GM12878 (cell line): ENCODE results near the gene MBD3. TPM values are rescaled to one million over a fixed set of nuclear protein-coding genes. Genes with fewer than 3 reads are reported as not detected.

ENCODE experiments used
- ATAC-seq: fragments of 200-7000 bp; cut with Tn5 transposase; 3 replicates; pipeline ENCODE4 v1.9.1; 2020; ENCODE audit warnings: mild to moderate bottlenecking, moderate library complexity
- BruUV-seq: library from RNA; stranded (reverse); fragments of 400-500 nt; replicated peaks from 2 replicates; lab custom pipeline; 2021; lab: Mats Ljungman, UMichigan
- CTCF ChIA-PET: fragments of 300-600 bp; sonication (Branson Sonifier 250); formaldehyde crosslinking; extraction: SDS; loops from one replicate; lab custom pipeline; 2021; ENCODE audit warnings: inconsistent platforms; lab: Yijun Ruan, JAX
- POLR2A ChIA-PET: fragments of 350-600 bp; formaldehyde crosslinking; extraction: SDS; loops from one replicate; lab custom pipeline; 2021; ENCODE audit warnings: inconsistent platforms; lab: Charles Lee
- RAD21 ChIA-PET: fragments of 300-600 bp; sonication (Branson Sonifier 250); formaldehyde crosslinking; loops from one replicate; lab custom pipeline; 2023; ENCODE audit warnings: antibody characterized with exemption; ENCODE audit not compliant: unreplicated experiment; lab: Charles Lee
- SMC1A ChIA-PET: fragments of 300-600 bp; sonication (Branson Sonifier 250); formaldehyde crosslinking; loops from one replicate; lab custom pipeline; 2023; ENCODE audit not compliant: unreplicated experiment, uncharacterized antibody; lab: Charles Lee
- DNase-seq: peaks from one replicate; pipeline ENCODE4 v3.0.0-alpha.2; 2011; ENCODE audit warnings: low read depth, low spot score
- FAIRE-seq: peaks from 3 replicates; lab custom pipeline; 2011; peaks lifted over from hg19 to GRCh38; lab: Jason Lieb, UNC
- H2AFZ ChIP-seq: 2 replicates; pipeline ENCODE4 v1.6.0; 2011; ENCODE audit warnings: low read depth, low read length, control low read depth; ENCODE audit not compliant: control insufficient read depth
- H3K27ac ChIP-seq: 2 replicates; pipeline ENCODE4 v1.5.1; 2011; ENCODE audit warnings: control low read depth; ENCODE audit not compliant: control insufficient read depth, insufficient read depth
- H3K27me3 ChIP-seq, 2 experiments: replicated peaks in 1 of 2; 2 replicates each; pipeline versions ENCODE4 v1.6.0 to v1.6.1; 2011; ENCODE audit warnings: low read length in 1 of 2; ENCODE audit not compliant: control insufficient read depth in 2 of 2, insufficient read depth in 2 of 2
- H3K36me3 ChIP-seq, 2 experiments: 2 replicates each; pipeline ENCODE4 v1.5.1; 2011; ENCODE audit warnings: low read length in 1 of 2; ENCODE audit not compliant: control insufficient read depth in 2 of 2, insufficient read depth in 2 of 2
- H3K4me1 ChIP-seq: 2 replicates; pipeline ENCODE4 v1.6.1; 2011; ENCODE audit warnings: mild to moderate bottlenecking, low read length, moderate library complexity, mixed read lengths; ENCODE audit not compliant: control insufficient read depth, insufficient read depth
- H3K4me2 ChIP-seq: 2 replicates; pipeline ENCODE4 v1.6.0; 2011; ENCODE audit warnings: control low read depth; ENCODE audit not compliant: control insufficient read depth, insufficient read depth
- H3K4me3 ChIP-seq: fragments of 200-600 bp; sonication (generic); 2 replicates; pipeline ENCODE4 v1.5.1; 2016
- H3K79me2 ChIP-seq: 2 replicates; pipeline ENCODE4 v1.6.0; 2011; ENCODE audit warnings: low read length; ENCODE audit not compliant: control insufficient read depth, insufficient read depth
- H3K9ac ChIP-seq: 2 replicates; pipeline ENCODE4 v1.8.0; 2011; ENCODE audit warnings: low read length, control low read depth, mixed read lengths; ENCODE audit not compliant: control insufficient read depth, insufficient read depth
- H3K9me3 ChIP-seq: replicated peaks from 3 replicates; pipeline ENCODE4 v1.5.1; 2011; ENCODE audit warnings: mild to moderate bottlenecking, low read length; ENCODE audit not compliant: control insufficient read depth, insufficient read depth
- H4K20me1 ChIP-seq: 2 replicates; pipeline ENCODE4 v1.6.0; 2011; ENCODE audit not compliant: control insufficient read depth, insufficient read depth
- BMI1 ChIP-seq: fragments of 450-650 bp; IDR thresholded peaks from 2 replicates; pipeline ENCODE4 v1.6.1; 2016; ENCODE audit warnings: mild to moderate bottlenecking, moderate library complexity, borderline replicate concordance
- BRCA1 ChIP-seq: IDR thresholded peaks from 2 replicates; pipeline ENCODE4 v1.6.1; 2011; ENCODE audit warnings: low read depth, low read length, improper control_type of control experiment
- CREB1 ChIP-seq: IDR thresholded peaks from 2 replicates; pipeline ENCODE4 v1.6.1; 2012; ENCODE audit warnings: low read depth, mild to moderate bottlenecking, inconsistent platforms
- FOS ChIP-seq: IDR thresholded peaks from 3 replicates; pipeline ENCODE4 v1.6.1; 2011; ENCODE audit warnings: borderline replicate concordance; ENCODE audit not compliant: insufficient read length; ENCODE audit errors: extremely low read depth
- JUND ChIP-seq: IDR thresholded peaks from 2 replicates; pipeline ENCODE4 v1.6.1; 2012; ENCODE audit warnings: low read depth, mild to moderate bottlenecking, low read length, improper control_type of control experiment, moderate library complexity
- NR2C2 ChIP-seq: IDR thresholded peaks from 2 replicates; pipeline ENCODE4 v1.6.1; 2011; ENCODE audit warnings: borderline replicate concordance, low read depth; ENCODE audit not compliant: control insufficient read depth, insufficient read length
- NR2F1 ChIP-seq: fragments of 450-650 bp; conservative IDR thresholded peaks from 2 replicates; pipeline ENCODE4 v1.6.1; 2017; ENCODE audit warnings: mild to moderate bottlenecking
- SMAD1 ChIP-seq: fragments of 450-650 bp; IDR thresholded peaks from 2 replicates; pipeline ENCODE4 v1.6.1; 2018; ENCODE audit warnings: mild to moderate bottlenecking, low read depth; ENCODE audit not compliant: partially characterized antibody
- WRNIP1 ChIP-seq: IDR thresholded peaks from 2 replicates; pipeline ENCODE4 v1.6.1; 2011; ENCODE audit warnings: low read depth, low read length, improper control_type of control experiment, borderline replicate concordance
- ZNF24 ChIP-seq: fragments of 450-650 bp; IDR thresholded peaks from 2 replicates; pipeline ENCODE4 v1.6.1; 2017; ENCODE audit warnings: antibody characterized with exemption, mild to moderate bottlenecking
- ZNF274 ChIP-seq: IDR thresholded peaks from one replicate; pipeline ENCODE4 v1.8.0; 2011; ENCODE audit not compliant: insufficient read length, insufficient read depth
- ZNF622 ChIP-seq: fragments of 450-650 bp; IDR thresholded peaks from 2 replicates; pipeline ENCODE4 v1.6.1; 2017; ENCODE audit warnings: mild to moderate bottlenecking, inconsistent platforms
- WGBS: methylation state at CpG from one replicate; pipeline ENCODE4 v1.1.6; 2016; ENCODE audit warnings: low lambda C conversion rate; ENCODE audit not compliant: insufficient replicate concordance, insufficient coverage; ENCODE audit errors: missing lambda C conversion rate; 5-methylcytosine and 5-hydroxymethylcytosine counted together
- in situ Hi-C: fragments of 300-500 bp; cut with MboI; formaldehyde crosslinking; loops from 9 replicates; pipeline ENCODE4 v1.14.3; 2018; ENCODE audit warnings: mixed read lengths
- intact Hi-C: fragments of 100-400 bp; cut with micrococcal nuclease; formaldehyde crosslinking; loops from one replicate; pipeline ENCODE4 v1.14.2; 2022; ENCODE audit not compliant: unreplicated experiment
- polyA plus RNA-seq, 11 experiments: library from polyadenylated mRNA; depleted of rRNA in 4 of 11; unstranded in 6 of 11; stranded (reverse) in 5 of 11; fragments of >200 nt; fragmentation: Nextera tagmentation in 4 of 11; fragmentation: Illumina TruSeq in 1 of 11; extraction: Ambion mirVana in 4 of 11; extraction: Trizol in 1 of 11; gene quantifications; 1 replicate in 1 of 11; 2 replicates in 10 of 11; pipeline versions ENCODE4 v1.2.1 to v1.2.3, GENCODE V29; 2011 to 2016; ENCODE audit warnings: inconsistent platforms in 2 of 11, missing spikeins in 2 of 11, low read depth in 1 of 11
- total RNA-seq, 4 experiments: library from RNA; depleted of rRNA in 3 of 4; stranded (reverse); fragments of >200 nt in 3 of 4; fragmentation: Illumina TruSeq in 1 of 4; extraction: Trizol in 1 of 4; gene quantifications; 2 replicates each; pipeline versions ENCODE4 v1.2.1 to v1.2.3, GENCODE V29; 2013 to 2021
- TF ChIP-seq, protein P1 (sequence below): IDR thresholded peaks from 2 replicates; pipeline ENCODE4 v1.6.1; 2012; ENCODE audit warnings: improper control_type of control experiment, low read depth, low read length; ENCODE audit not compliant: insufficient replicate concordance

Gene MBD3
- total and polyA plus RNA-seq, 10 of the 15 experiments (the other 5 are each of a cell fraction or from before 2014, with no cell fraction given), result 0.13 to 107 (median 21.9) TPM

DNA sequence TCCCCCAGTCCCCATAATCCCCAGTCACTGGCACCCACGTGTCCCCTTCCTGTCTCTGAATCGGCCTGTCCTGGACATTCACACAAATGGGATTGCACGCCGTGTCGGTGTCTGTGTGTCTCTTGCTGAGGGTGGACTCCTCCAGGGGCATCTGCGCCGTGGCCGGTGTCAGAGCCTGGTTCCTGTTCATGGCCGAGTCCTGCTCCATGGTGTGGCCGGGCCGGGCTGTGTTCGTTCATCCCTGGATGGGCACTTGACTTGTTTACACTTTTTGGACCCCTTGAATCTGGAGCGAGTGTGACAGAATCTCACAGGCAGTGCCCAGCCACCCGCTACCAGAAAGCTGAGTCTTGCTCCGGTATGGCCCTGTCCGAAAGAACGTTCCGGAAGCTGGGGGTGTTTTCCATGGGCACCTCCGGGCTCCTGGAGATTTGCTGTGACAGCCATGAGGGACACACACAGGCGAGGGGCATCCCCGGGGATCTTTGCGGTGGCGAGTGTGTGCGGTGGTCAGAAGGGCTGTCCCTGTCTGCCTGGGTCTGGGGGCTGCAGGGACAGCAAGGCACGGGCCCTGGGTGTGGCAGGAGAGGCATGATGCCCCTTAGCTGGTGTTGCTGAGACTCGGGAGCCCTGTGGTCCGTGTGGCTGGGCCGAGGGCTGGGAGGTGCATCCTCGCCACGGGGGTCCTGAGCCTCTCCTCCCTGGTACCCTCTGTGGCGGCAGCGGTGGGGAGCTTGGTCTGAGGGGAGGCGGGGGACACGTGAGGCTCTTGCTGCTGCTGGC, 18.1 kb downstream of the MBD3 start:
- in situ Hi-C loops, result no loop called here

More for the DNA sequence above, 18.1 kb downstream of the MBD3 start:
- TF ChIP-seq SMAD1 (no peak), BRCA1 (no peak), ZNF622 (no peak), NR2F1 (no peak), ZNF24 (no peak), CREB1 (no peak), JUND (no peak), BMI1 (no peak), FOS (no peak), ZNF274 (no peak), WRNIP1 (no peak), NR2C2 (no peak)
- TF ChIP-seq, protein P1, sequence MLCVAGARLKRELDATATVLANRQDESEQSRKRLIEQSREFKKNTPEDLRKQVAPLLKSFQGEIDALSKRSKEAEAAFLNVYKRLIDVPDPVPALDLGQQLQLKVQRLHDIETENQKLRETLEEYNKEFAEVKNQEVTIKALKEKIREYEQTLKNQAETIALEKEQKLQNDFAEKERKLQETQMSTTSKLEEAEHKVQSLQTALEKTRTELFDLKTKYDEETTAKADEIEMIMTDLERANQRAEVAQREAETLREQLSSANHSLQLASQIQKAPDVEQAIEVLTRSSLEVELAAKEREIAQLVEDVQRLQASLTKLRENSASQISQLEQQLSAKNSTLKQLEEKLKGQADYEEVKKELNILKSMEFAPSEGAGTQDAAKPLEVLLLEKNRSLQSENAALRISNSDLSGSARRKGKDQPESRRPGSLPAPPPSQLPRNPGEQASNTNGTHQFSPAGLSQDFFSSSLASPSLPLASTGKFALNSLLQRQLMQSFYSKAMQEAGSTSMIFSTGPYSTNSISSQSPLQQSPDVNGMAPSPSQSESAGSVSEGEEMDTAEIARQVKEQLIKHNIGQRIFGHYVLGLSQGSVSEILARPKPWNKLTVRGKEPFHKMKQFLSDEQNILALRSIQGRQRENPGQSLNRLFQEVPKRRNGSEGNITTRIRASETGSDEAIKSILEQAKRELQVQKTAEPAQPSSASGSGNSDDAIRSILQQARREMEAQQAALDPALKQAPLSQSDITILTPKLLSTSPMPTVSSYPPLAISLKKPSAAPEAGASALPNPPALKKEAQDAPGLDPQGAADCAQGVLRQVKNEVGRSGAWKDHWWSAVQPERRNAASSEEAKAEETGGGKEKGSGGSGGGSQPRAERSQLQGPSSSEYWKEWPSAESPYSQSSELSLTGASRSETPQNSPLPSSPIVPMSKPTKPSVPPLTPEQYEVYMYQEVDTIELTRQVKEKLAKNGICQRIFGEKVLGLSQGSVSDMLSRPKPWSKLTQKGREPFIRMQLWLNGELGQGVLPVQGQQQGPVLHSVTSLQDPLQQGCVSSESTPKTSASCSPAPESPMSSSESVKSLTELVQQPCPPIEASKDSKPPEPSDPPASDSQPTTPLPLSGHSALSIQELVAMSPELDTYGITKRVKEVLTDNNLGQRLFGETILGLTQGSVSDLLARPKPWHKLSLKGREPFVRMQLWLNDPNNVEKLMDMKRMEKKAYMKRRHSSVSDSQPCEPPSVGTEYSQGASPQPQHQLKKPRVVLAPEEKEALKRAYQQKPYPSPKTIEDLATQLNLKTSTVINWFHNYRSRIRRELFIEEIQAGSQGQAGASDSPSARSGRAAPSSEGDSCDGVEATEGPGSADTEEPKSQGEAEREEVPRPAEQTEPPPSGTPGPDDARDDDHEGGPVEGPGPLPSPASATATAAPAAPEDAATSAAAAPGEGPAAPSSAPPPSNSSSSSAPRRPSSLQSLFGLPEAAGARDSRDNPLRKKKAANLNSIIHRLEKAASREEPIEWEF, result no peak
- H3K9ac ChIP-seq, result no peak overlapping the region
- no peak overlapping the region for H2AFZ ChIP-seq
- no peaks in the 10 kb centered on the region for H4K20me1 ChIP-seq
- ChIA-PET CTCF (no interaction called here), RAD21 (no interaction called here), SMC1A (no interaction called here), POLR2A (no interaction called here)
- H3K9me3 ChIP-seq, result no peaks in the 10 kb centered on the region
- no peak for ATAC-seq
- no peak overlapping the region for H3K4me2 ChIP-seq
- intact Hi-C loops, result no loop called here
- peaks cover 0 to 4% of the 10 kb centered on the region in 2 experiments; a peak in 2 of 4 replicates for H3K36me3 ChIP-seq
- H3K27ac ChIP-seq, result no peak overlapping the region
- no peaks in the 10 kb centered on the region for H3K79me2 ChIP-seq
- WGBS, result 91% methylated on average over 34 of the region's 34 CpGs
- DNase-seq, result no peak
- no TSS peak for BruUV-seq
- no peak for FAIRE-seq
- H3K27me3 ChIP-seq, result no peaks in the 10 kb centered on the region
- no peak overlapping the region for H3K4me3 ChIP-seq
- no peaks in the 10 kb centered on the region for H3K4me1 ChIP-seq
